ENCODE measurements around the gene GSTCD. TPM values are rescaled to one million over a fixed set of nuclear protein-coding genes. Genes with fewer than 3 reads are reported as not detected.
"Not testable (repeated sequence)": the region's sequence is repeated elsewhere in the genome, so short reads cannot be mapped to it uniquely, and the experiment has no call there.

GSTCD gene
- total RNA-seq, 1 donor from 2014 or later, result 17.9 TPM

DNA sequence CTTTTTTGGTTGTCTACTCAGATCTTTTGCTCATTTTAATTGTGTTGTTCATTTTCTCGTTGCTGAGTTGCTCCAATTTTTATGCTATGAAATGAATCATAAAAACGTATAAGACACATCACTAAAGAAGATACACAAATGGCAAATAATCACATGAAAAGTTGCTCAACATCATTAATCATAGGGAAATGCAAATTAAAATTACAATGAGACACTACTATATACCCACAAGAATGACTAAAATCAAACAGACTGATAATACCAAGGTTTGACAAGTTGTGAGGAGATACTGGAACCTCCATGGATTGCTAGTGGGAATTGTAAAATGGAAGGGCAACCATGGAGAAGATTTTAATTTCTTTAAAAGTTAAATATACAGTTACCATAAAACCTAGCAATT lies 17.0 kb downstream of the GSTCD start:
- DNase-seq (ENCODE audit: low read depth), result no peak
- Histone ChIP-seq H3K27me3 (ENCODE audit: control insufficient read depth, insufficient read depth, low read length) (no peaks in the 10 kb centered on the region), H3K36me3 (ENCODE audit: control insufficient read depth, insufficient read depth, low read length) (no peaks in the 10 kb centered on the region), H3K4me3 (ENCODE audit: low read depth, low read length) (no peak overlapping the region)
- TF ChIP-seq, protein P1, sequence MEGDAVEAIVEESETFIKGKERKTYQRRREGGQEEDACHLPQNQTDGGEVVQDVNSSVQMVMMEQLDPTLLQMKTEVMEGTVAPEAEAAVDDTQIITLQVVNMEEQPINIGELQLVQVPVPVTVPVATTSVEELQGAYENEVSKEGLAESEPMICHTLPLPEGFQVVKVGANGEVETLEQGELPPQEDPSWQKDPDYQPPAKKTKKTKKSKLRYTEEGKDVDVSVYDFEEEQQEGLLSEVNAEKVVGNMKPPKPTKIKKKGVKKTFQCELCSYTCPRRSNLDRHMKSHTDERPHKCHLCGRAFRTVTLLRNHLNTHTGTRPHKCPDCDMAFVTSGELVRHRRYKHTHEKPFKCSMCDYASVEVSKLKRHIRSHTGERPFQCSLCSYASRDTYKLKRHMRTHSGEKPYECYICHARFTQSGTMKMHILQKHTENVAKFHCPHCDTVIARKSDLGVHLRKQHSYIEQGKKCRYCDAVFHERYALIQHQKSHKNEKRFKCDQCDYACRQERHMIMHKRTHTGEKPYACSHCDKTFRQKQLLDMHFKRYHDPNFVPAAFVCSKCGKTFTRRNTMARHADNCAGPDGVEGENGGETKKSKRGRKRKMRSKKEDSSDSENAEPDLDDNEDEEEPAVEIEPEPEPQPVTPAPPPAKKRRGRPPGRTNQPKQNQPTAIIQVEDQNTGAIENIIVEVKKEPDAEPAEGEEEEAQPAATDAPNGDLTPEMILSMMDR (IDR thresholded peaks at IDR 0.05; ENCODE audit: insufficient read depth, low read length, poor library complexity, severe bottlenecking), result no peak

DNA sequence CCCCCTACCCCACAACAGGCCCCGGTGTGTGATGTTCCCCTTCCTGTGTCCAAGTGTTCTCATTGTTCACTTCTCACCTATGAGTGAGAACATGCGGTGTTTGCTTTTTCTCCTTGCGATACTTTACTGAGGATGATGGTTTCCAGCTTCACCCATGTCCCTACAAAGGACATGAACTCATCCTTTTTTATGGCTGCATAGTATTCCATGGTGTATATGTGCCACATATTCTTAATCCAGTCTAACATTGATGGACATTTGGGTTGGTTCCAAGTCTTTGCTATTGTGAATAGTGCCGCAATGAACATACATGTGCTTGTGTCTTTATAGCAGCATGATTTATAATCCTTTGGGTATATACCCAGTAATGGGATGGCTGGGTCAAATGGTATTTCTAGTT lies 21.3 kb downstream of the GSTCD start:
- DNase-seq (ENCODE audit: low read depth); H3K36me3 ChIP-seq (ENCODE audit: control insufficient read depth, insufficient read depth, low read length); H3K27me3 ChIP-seq (ENCODE audit: control insufficient read depth, insufficient read depth, low read length); H3K4me3 ChIP-seq (ENCODE audit: low read depth, low read length): not testable (repeated sequence)

DNA sequence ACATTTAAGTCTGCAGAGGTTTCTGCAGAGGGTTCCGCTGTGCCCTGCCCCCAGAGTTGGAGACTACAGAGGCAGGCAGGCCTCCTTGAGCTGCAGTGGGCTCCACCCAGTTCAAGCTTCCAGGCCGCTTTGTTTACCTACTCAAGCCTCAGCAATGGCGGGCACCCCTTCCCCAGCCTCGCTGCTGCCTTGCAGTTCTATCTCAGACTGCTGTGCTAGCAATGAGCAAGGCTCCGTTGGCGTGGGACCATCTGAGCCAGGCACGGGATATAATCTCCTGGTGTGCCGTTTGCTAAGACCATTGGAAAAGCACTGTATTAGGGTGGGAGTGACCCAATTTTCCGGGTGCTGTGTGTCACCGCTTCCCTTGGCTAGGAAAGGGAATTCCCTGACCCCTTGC lies 26.6 kb downstream of the GSTCD start:
- not testable (repeated sequence) for H3K27me3 ChIP-seq (ENCODE audit: control insufficient read depth, insufficient read depth, low read length); DNase-seq (ENCODE audit: low read depth); H3K36me3 ChIP-seq (ENCODE audit: control insufficient read depth, insufficient read depth, low read length); H3K4me3 ChIP-seq (ENCODE audit: low read depth, low read length)

DNA sequence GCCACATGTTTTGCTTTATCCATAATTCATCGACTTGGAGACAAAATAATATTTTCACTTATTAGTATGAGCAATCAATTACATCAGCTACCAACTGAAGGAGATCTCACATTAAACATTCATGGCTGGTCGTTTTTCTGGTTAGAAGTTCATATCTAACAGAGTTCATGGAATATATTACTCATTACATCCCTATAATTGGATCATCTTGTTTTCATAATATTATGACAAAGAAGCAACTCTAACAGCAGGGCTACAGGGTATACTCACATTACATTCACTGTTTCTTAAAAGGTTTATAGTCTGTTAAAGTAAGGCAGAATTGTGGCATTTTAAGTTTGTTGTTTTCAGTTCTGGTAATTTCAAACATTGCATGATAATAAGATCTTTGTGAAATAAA lies 33.0 kb downstream of the GSTCD start:
- no peak overlapping the region for H3K4me3 ChIP-seq (ENCODE audit: low read depth, low read length)
- no peaks in the 10 kb centered on the region for H3K27me3 ChIP-seq (ENCODE audit: control insufficient read depth, insufficient read depth, low read length)
- DNase-seq (ENCODE audit: low read depth), result no peak
- TF ChIP-seq, protein P1 (IDR thresholded peaks at IDR 0.05; ENCODE audit: insufficient read depth, low read length, poor library complexity, severe bottlenecking), result no peak
- no peaks in the 10 kb centered on the region for H3K36me3 ChIP-seq (ENCODE audit: control insufficient read depth, insufficient read depth, low read length)

DNA sequence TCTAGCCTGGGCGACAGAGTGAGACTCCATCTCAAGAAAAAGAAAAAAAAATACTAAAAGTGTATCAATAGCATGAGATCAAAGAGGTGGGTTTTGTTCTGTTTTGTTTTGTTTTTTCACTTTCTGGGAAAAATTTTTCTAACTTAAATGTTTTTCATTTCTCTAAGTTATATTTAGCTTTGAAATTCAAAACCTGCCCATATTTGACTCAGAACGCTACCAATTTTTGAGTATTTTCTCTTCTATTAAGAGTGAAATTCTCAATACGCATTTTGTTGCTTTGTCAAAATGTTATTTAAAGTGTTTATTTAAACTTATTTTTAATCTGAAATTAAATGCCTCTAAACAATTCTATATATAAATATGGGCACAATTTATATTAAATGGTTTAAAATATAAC lies 39.6 kb downstream of the GSTCD start:
- TF ChIP-seq, protein P1 (IDR thresholded peaks at IDR 0.05; ENCODE audit: insufficient read depth, low read length, poor library complexity, severe bottlenecking), result no peak
- Histone ChIP-seq H3K36me3 (ENCODE audit: control insufficient read depth, insufficient read depth, low read length) (no peaks in the 10 kb centered on the region), H3K27me3 (ENCODE audit: control insufficient read depth, insufficient read depth, low read length) (no peaks in the 10 kb centered on the region), H3K4me3 (ENCODE audit: low read depth, low read length) (no peak overlapping the region)
- no peak for DNase-seq (ENCODE audit: low read depth)

DNA sequence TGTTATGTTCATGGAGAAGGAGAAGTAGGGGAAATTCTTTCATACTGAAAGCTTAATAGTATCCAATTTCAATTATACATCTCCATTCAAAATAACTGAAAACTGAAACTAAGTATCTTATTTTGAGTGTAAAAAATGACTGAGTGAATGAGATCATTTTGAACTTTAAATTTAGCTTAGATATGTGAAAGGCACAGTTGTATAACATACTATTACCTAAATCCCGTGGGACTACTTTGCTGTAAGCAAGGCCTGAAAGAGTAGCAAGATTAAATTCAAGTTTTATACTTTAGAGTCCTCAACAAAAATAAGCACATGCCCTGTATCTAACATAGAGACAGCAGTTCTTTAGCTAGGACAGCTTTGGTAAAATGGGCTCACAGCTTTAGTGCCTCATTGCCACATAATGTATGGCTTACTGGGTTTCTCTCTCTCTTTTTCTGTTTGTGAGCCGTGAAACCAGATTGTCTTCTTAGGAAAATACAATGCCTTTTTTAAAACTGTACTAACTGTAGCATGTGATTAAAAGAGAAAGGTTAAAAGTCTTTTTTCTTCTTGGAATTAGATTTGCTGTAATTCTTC lies 43.2 kb downstream of the GSTCD start:
- TF ChIP-seq, protein P1 (IDR thresholded peaks at IDR 0.05; ENCODE audit: insufficient read depth, low read length, poor library complexity, severe bottlenecking), result no peak
- DNase-seq (ENCODE audit: low read depth), result no peak
- no peaks in the 10 kb centered on the region for H3K36me3 ChIP-seq (ENCODE audit: control insufficient read depth, insufficient read depth, low read length)
- H3K4me3 ChIP-seq (ENCODE audit: low read depth, low read length), result no peak overlapping the region
- no peaks in the 10 kb centered on the region for H3K27me3 ChIP-seq (ENCODE audit: control insufficient read depth, insufficient read depth, low read length)

DNA sequence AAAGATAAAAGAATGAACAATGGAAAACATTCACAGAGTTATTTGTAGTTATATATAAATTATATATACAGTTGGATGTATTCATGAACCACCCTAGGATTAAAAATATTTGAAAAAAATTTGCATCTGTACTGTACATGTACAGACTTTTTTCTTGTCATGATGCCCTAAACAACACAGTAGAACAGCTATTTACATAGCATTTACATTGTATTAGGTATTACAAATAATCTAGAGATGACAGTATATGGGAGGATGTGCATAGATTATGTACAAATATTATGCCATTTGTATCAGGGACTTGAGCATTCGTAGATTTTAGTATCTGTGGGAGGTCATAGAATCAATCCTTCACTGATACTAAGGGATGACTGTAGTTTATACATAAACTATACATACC lies 44.8 kb downstream of the GSTCD start:
- no peak overlapping the region for H3K4me3 ChIP-seq (ENCODE audit: low read depth, low read length)
- H3K27me3 ChIP-seq (ENCODE audit: control insufficient read depth, insufficient read depth, low read length), result no peaks in the 10 kb centered on the region
- no peaks in the 10 kb centered on the region for H3K36me3 ChIP-seq (ENCODE audit: control insufficient read depth, insufficient read depth, low read length)
- DNase-seq (ENCODE audit: low read depth), result no peak
- TF ChIP-seq, protein P1 (IDR thresholded peaks at IDR 0.05; ENCODE audit: insufficient read depth, low read length, poor library complexity, severe bottlenecking), result no peak
